ENCODE data around the gene SMIM17.
A peak's percentile ranks its signal among the peaks of the same experiment; 100 is the strongest.

SMIM17 gene

DNA sequence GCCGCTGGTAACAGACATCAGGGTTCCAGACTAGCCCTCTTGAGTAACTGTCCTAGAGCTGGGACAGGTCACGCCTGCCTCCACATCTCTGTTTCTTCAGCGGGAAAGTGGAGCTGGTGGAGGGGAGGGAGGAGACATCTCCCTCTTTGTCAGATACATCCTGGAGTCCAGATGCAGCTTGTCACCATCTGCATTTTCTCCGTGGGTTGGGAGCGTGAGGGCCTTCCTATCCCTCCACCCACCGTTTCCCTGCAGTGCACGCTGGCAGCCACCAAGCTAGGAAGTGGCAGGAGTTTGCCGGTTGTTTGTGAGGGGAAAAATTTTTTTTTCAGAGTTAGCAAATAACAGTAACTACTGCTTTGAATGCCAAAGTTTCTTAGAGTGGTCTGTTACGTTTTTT lies 20.0 kb upstream of the SMIM17 start:
- H3K36me3 Mint-ChIP-seq (ENCODE audit: low read depth), result peaks cover 82% of the 10 kb centered on the region
- no peaks in the 10 kb centered on the region for H3K27me3 Mint-ChIP-seq
- no peak for DNase-seq
- H3K4me1 Mint-ChIP-seq (ENCODE audit: low read depth), result no peaks in the 10 kb centered on the region
- no peak overlapping the region for H3K4me3 Mint-ChIP-seq
- peaks cover 64% of the 10 kb centered on the region for H3K9me3 Mint-ChIP-seq
- no peak overlapping the region for H3K27ac Mint-ChIP-seq

- no peak for DNase-seq
- H3K4me1 Mint-ChIP-seq (ENCODE audit: low read depth), result no peaks in the 10 kb centered on the region
- no peaks in the 10 kb centered on the region for H3K27me3 Mint-ChIP-seq
- no peak overlapping the region for H3K4me3 Mint-ChIP-seq
- peaks cover 64% of the 10 kb centered on the region for H3K9me3 Mint-ChIP-seq
- H3K36me3 Mint-ChIP-seq (ENCODE audit: low read depth), result peaks cover 73% of the 10 kb centered on the region
- H3K27ac Mint-ChIP-seq, result no peak overlapping the region
Measured at GRCh38 chr19:56625708-56626107, 17.3 kb upstream of the SMIM17 start.

DNA sequence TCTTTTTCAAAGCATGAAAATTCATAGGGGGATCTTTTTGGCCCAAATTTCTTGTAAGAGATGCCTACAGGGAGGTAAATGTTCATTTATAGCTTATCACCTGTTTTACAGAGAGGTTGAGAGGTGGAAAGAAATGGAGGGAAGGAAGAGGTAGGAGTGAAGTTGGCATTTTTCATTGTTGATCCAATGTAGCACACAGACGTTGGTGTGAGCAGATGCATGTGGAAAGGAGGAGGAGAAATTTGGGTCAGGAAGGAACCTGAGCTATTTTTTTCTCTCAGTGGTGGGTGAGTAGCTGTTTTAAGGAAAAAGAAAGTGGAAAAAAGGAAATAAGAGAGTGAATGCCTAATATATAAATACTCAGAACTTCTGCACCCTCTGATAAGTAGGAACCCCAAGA lies 9.9 kb upstream of the SMIM17 start:
- peaks cover 67% of the 10 kb centered on the region for H3K9me3 Mint-ChIP-seq
- H3K27me3 Mint-ChIP-seq, result no peaks in the 10 kb centered on the region
- no peak overlapping the region for H3K27ac Mint-ChIP-seq
- H3K4me1 Mint-ChIP-seq (ENCODE audit: low read depth), result no peaks in the 10 kb centered on the region
- no peak overlapping the region for H3K4me3 Mint-ChIP-seq
- DNase-seq, result no peak
- H3K36me3 Mint-ChIP-seq (ENCODE audit: low read depth), result peaks cover 31% of the 10 kb centered on the region

- peaks cover 59% of the 10 kb centered on the region for H3K9me3 Mint-ChIP-seq
- DNase-seq, result peak; percentile 32
- H3K4me1 Mint-ChIP-seq (ENCODE audit: low read depth), result no peaks in the 10 kb centered on the region
- H3K27ac Mint-ChIP-seq, result no peak overlapping the region
- no peak overlapping the region for H3K4me3 Mint-ChIP-seq
- H3K36me3 Mint-ChIP-seq (ENCODE audit: low read depth), result peaks cover 29% of the 10 kb centered on the region
- H3K27me3 Mint-ChIP-seq, result peaks cover 5% of the 10 kb centered on the region
Measured at GRCh38 chr19:56637976-56638555, 4.9 kb upstream of the SMIM17 start.

DNA sequence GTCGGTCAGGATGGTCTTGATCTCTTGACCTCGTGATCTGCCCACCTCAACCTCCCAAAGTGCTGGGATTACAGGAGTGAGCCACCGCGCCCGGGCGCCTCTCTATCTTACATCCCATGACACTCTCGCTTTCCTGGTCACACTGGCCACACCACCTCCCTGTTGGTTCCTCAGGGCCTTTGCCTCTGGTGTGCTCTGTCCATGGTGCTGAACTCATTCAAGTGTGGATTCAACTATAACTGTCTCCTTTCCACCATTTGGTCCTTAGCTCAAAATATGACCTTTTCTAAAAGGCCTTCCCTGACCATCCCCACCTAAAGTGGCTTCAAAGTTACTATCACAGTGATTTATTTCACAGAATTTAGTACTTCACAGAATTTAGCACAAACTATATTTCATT lies 3.7 kb upstream of the SMIM17 start:
- Mint-ChIP-seq H3K27me3 (peaks cover 16% of the 10 kb centered on the region), H3K36me3 (ENCODE audit: low read depth) (peaks cover 34% of the 10 kb centered on the region), H3K27ac (no peak overlapping the region), H3K4me3 (no peak overlapping the region), H3K9me3 (peaks cover 59% of the 10 kb centered on the region), H3K4me1 (ENCODE audit: low read depth) (no peaks in the 10 kb centered on the region)
- DNase-seq, result no peak

GRCh38 chr19:56643460-56643955 lies 549 bp downstream of the SMIM17 start:
- H3K27ac Mint-ChIP-seq, result no peak overlapping the region
- H3K36me3 Mint-ChIP-seq (ENCODE audit: low read depth), result peaks cover 32% of the 10 kb centered on the region
- no peak for DNase-seq
- H3K9me3 Mint-ChIP-seq, result peaks cover 67% of the 10 kb centered on the region
- no peak overlapping the region for H3K4me3 Mint-ChIP-seq
- no peaks in the 10 kb centered on the region for H3K4me1 Mint-ChIP-seq (ENCODE audit: low read depth)
- peaks cover 25% of the 10 kb centered on the region for H3K27me3 Mint-ChIP-seq

DNA sequence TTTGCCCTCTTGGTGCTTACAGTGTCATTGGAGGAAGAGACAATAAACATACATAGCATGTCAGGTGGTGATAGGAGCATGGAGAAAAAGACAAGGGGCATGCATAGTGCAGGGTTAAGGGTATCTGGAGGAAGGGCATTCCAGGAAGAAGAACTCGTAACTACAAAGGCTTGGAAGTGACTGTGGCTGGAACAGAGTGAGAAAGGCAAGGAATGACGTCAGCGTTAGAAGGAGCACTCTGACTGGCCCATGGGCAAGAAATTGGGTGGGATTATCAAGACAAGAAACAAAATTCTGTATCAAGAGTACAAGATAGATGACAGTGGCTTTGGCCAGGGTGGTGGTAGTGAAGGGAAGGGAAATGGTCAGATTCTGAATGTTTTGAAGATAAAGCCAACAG lies 11.2 kb downstream of the SMIM17 start:
- H3K27me3 Mint-ChIP-seq, result no peaks in the 10 kb centered on the region
- no peak for DNase-seq
- H3K27ac Mint-ChIP-seq, result no peak overlapping the region
- H3K4me1 Mint-ChIP-seq (ENCODE audit: low read depth), result no peaks in the 10 kb centered on the region
- peaks cover 49% of the 10 kb centered on the region for H3K9me3 Mint-ChIP-seq
- H3K4me3 Mint-ChIP-seq, result no peak overlapping the region
- H3K36me3 Mint-ChIP-seq (ENCODE audit: low read depth), result peaks cover 10% of the 10 kb centered on the region

DNA sequence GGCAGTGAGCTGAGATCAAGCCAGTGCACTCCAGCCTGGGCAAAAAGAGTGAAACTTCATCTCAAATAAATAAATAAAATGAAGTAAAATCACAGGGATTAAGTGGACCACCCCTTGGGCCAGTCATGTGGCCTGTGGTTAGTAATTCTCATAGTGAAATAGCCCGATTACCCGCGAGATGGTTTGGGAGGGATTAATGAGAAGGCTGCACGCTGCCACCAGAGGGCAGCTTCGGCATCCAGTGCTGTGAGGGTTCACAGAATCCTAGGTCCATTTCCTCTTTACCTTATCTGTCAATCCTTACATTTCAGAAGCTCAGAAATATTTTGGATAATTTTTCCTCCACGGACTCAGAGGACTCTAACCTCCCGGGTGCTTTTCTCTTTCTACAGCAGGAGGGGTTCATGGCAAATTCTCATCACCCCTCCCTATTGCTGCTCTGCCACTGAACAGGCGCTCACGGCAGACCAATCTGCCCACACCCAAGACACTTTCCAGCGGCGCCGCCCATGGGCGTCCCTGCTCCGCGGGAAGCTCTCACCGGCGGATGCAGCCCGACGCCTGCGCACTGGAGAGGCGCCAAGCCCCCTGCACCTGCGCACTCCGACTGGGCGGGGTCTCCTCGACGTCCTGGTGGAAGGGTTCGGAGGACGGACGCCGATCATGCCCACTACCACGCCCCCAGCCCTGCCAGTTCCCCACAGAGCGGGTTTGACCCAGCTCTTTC lies 17.6 kb downstream of the SMIM17 start:
- no peak for DNase-seq
- H3K36me3 Mint-ChIP-seq (ENCODE audit: low read depth), result peaks cover 45% of the 10 kb centered on the region
- H3K9me3 Mint-ChIP-seq, result peaks cover 39% of the 10 kb centered on the region
- H3K27me3 Mint-ChIP-seq, result no peaks in the 10 kb centered on the region
- no peaks in the 10 kb centered on the region for H3K4me1 Mint-ChIP-seq (ENCODE audit: low read depth)
- no peak overlapping the region for H3K27ac Mint-ChIP-seq
- H3K4me3 Mint-ChIP-seq, result no peak overlapping the region

DNA sequence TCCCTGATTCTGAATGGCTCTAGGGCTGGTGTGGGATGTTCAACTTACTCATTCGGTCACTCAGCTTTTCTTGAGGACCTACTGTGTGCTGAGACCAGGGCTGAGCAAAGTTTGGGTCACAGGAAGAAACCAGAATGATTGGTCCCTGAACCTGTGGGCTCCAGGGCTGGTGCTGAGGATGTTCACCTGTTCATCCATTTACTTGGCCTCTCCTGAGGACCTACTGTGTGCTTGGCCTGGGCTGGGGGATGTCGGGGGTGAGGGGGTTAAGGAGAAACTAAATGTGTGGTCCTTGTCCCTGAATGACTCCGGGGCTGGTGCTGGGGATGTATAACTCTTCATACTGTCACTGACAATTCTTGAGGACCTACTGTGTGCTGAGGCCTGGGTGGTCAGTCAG lies 18.3 kb downstream of the SMIM17 start:
- H3K4me1 Mint-ChIP-seq (ENCODE audit: low read depth), result no peaks in the 10 kb centered on the region
- H3K27ac Mint-ChIP-seq, result no peak overlapping the region
- peaks cover 38% of the 10 kb centered on the region for H3K9me3 Mint-ChIP-seq
- H3K36me3 Mint-ChIP-seq (ENCODE audit: low read depth), result peaks cover 47% of the 10 kb centered on the region
- H3K27me3 Mint-ChIP-seq, result no peaks in the 10 kb centered on the region
- H3K4me3 Mint-ChIP-seq, result no peak overlapping the region
- no peak for DNase-seq

GRCh38 chr19:56663931-56664500 lies 21.1 kb downstream of the SMIM17 start:
- peaks cover 2% of the 10 kb centered on the region for H3K27me3 Mint-ChIP-seq

DNA sequence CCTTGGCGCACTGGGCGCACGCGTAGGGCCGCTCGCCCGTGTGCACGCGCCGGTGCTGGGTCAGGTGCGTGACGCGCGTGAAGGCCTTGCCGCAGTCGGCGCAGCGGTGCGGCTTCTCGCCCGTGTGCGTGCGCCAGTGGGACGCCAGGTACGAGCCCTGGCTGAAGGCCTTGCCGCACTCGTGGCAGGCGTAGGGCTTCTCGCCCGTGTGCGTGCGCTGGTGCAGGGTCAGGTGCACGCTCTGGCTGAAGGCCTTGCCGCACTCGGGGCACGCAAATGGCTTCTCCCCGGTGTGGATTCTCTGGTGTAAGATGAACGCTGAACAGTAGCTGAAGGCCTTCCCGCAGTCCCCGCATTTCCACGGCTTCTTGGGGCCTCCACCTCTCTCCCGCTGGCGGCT lies 21.6 kb downstream of the SMIM17 start:
- Mint-ChIP-seq H3K27ac (no peak overlapping the region), H3K4me1 (ENCODE audit: low read depth) (no peaks in the 10 kb centered on the region), H3K4me3 (no peak overlapping the region), H3K36me3 (ENCODE audit: low read depth) (peaks cover 65% of the 10 kb centered on the region), H3K9me3 (peaks cover 33% of the 10 kb centered on the region), H3K27me3 (peaks cover 2% of the 10 kb centered on the region)
- no peak for DNase-seq

More at GRCh38 chr19:56663931-56664500, 21.1 kb downstream of the SMIM17 start:
- Mint-ChIP-seq H3K9me3 (peaks cover 36% of the 10 kb centered on the region), H3K27ac (no peak overlapping the region), H3K4me1 (ENCODE audit: low read depth) (no peaks in the 10 kb centered on the region), H3K36me3 (ENCODE audit: low read depth) (peaks cover 65% of the 10 kb centered on the region), H3K4me3 (no peak overlapping the region)
- DNase-seq, result no peak

DNA sequence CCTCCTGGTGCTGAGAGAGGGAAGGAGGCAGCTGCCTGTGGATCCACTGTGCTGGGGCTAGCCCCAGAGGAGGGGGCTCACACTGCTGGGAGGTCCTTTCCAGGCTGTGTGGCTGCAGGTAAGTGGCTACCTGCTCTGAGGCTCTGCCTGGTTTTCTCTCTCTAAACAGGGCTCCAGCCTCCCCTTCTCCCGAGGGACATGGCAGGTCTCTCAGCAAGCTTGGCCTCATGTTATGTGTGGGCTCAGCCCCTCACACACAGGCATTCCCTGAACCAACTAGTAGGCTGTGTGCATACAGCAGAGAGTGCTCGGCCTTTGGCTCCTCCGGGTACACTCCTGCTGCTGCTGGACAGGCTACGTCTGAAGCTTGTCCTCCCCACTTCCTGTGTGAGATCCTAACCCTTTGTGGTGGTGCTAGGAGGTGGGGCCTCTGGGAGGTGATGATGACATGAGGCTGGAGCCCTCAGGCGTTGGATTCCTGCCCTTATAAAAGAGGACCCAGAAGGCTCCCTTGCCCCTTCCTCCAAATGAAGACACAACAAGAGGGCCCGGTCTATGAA lies 24.4 kb downstream of the SMIM17 start:
- Mint-ChIP-seq H3K36me3 (ENCODE audit: low read depth) (peaks cover 63% of the 10 kb centered on the region), H3K27ac (no peak overlapping the region), H3K9me3 (peaks cover 23% of the 10 kb centered on the region), H3K4me3 (no peak overlapping the region), H3K27me3 (peaks cover 2% of the 10 kb centered on the region), H3K4me1 (ENCODE audit: low read depth) (peaks cover 11% of the 10 kb centered on the region)
- DNase-seq, result no peak

- H3K36me3 Mint-ChIP-seq (ENCODE audit: low read depth), result peaks cover 53% of the 10 kb centered on the region
- peaks cover 17% of the 10 kb centered on the region for H3K9me3 Mint-ChIP-seq
- DNase-seq, result no peak
- no peak overlapping the region for H3K4me3 Mint-ChIP-seq
- peaks cover 11% of the 10 kb centered on the region for H3K4me1 Mint-ChIP-seq (ENCODE audit: low read depth)
- no peak overlapping the region for H3K27ac Mint-ChIP-seq
- H3K27me3 Mint-ChIP-seq, result peaks cover 2% of the 10 kb centered on the region
Measured at GRCh38 chr19:56668676-56669075, 25.7 kb downstream of the SMIM17 start.

GRCh38 chr19:56670401-56670960 lies 27.5 kb downstream of the SMIM17 start:
- Mint-ChIP-seq H3K36me3 (ENCODE audit: low read depth) (peaks cover 36% of the 10 kb centered on the region), H3K9me3 (peaks cover 15% of the 10 kb centered on the region), H3K27me3 (peaks cover 2% of the 10 kb centered on the region), H3K27ac (no peak overlapping the region), H3K4me3 (peak overlapping the region; percentile 84), H3K4me1 (ENCODE audit: low read depth) (peaks cover 11% of the 10 kb centered on the region)
- no peak for DNase-seq
